NCI-H82 treated with DMSO at 0.1 percent for 48 hours (cell line): ENCODE results near the gene ACTN3.
A peak's percentile ranks its signal among the peaks of the same experiment; 100 is the strongest.
"Not testable (repeated sequence)": the region's sequence is repeated elsewhere in the genome, so short reads cannot be mapped to it uniquely, and the experiment has no call there.

Experiments used
- DNase-seq: peaks from one replicate; lab custom pipeline; 2025; ENCODE audit not compliant: unreplicated experiment; lab: John Stamatoyannopoulos, UW

Gene ACTN3

DNA sequence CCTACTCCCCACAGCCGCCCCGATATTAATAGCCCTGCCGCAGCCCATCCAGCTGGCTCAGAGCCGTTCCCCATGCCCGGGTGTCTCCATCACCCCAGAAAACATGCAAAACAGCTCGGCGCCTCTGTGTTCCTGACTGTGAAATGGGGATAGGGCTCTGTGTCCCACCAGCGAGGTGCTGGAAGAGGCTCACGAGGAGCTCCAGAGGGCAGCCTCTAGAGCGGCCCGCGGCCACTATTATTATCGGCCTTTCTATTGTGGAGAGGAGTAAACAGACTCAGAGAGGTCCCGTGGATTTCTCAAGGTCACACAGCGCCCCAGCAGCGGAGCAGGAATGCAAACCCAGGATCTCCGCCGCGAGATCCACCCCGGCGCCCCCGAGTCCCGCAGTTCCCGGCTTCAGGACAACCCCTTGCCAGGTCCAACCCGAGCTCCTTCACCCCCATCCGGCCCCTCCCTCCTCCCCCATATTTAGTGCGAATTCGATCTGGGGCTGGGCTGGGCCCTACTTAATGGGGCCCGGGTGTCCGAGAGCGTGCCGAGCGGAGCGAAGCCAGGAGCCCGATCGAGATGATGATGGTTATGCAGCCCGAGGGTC, at the start of gene ACTN3:
Gene ACTN3, plus strand, starts transcription at position 536 of the 598 bp plus-strand sequence. Its CDS starts 35 bp downstream, at position 571.
- no peak for DNase-seq

DNA sequence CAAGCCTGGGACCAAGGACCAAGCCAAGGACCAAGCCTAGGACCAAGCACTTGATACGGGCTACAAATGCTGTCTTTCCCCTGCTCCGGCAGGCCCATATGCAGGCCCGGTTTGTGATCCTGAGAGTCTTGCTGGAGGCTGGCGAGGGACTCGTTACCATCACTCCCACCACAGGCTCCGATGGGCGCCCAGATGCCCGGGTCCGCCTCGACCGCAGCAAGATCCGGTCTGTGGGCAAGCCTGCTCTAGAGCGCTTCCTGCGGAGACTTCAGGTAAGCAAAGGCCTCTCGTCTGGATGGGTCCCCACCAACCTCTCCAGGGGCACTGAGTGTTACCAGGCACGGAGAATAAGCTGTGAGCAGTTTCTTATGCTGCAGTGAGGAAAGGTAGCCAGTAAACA, 49.5 kb upstream of the ACTN3 start:
- no peak for DNase-seq

DNA sequence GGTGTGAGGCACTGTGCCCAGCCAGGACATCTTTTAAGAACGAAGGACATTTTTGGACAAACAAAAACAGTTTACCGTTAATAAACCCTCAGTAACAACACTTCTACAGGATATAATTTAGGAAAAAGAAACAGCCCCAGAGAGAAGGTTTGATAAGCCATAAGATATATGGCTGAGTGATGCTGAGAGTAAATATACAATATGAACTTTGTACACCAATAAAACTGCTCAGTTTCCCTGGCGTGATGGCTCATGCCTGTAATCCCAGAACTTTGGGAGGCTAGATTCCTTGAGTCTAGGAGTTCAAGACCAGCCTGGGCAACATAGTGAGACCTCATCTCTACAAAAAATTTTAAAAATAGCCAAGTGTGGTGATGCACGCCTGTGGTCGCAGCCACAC, 48.2 kb upstream of the ACTN3 start:
- DNase-seq, result no peak

DNA sequence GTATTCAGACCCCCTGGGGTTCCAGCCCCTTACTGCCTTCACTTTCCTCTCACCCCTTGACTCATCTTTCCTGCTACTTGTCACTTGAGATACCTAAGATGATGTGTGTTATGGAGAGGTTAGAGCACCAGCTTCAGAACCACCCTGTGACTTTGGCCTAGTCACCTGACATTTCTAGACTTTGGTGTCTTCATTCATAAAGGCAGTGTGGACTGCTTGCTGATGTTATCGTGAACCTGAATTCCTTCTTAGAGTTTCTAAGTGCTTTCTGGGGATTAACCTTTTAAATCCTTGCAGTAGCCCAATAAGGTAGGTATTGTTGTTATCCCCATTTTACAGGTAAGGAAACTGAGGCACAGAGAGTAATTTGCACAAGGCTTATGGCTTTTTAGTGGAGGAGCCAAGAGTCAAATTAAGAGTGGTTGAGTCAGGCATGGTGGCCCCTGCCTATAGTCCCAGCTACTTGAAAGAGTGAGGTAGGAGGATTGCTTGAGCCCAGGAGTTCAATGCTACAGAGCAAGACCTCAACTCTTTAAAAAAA, 41.4 kb upstream of the ACTN3 start:
- DNase-seq, result no peak

DNA sequence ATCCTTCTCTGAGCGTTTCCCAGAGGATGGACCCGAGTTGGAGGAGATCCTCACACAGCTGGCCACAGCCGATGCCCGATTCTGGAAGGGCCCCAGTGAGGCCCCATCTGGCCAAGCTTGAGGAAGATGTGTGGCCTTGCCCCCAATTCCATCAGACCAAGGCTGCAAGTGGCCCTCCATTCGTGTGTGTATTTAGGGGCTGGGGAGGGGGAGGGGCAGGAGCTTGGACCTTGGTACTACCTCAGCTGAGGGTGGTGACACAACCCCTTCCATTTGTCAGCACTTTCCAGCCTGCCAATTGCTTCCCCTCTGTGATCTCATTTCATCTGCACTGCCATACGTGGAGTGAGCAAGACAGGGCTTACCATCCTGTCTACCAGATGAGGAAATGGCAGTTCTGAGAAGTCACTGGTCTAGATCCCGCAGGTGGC, 37.6 kb upstream of the ACTN3 start:
- DNase-seq, result no peak

DNA sequence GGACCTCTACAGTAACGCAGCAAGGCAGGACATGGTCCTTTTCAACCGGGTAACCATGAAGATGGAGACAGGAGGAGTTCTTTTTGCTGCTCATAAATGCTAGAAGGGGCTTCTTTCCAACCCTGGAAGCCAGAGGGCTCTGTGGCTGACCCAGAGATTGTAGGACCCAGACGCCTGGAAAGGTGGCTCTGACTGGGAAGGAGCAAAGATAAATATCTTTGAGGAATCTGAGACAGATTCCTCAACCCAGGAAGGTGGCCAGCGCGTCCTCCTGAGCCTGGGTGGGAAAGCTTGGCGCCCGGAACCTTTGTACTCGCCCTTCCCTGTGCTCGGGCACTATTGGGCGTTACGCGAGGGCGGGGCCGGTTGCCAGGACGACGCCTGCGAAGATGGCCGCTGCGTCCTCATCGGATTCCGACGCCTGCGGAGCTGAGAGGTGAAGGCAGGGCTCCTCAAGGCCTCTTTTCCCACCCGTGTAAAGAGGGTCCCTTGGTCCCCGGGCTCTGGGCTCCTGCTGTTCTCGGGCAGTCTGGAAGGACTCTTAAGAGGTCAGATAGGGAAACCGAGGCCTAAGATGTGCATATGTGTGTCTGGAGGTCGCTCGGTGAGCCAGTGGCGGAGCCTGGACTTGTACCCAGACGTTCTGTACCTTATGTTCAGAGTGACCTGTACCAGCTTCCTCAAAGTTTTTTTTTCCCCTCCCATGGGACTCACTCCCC, 36.3 kb upstream of the ACTN3 start, which contains the start of gene BBS1:
Gene BBS1, plus strand, starts transcription at position 365 of the 719 bp plus-strand sequence. Its CDS starts 25 bp downstream, at position 390.
- DNase-seq, result peak; percentile 9

DNA sequence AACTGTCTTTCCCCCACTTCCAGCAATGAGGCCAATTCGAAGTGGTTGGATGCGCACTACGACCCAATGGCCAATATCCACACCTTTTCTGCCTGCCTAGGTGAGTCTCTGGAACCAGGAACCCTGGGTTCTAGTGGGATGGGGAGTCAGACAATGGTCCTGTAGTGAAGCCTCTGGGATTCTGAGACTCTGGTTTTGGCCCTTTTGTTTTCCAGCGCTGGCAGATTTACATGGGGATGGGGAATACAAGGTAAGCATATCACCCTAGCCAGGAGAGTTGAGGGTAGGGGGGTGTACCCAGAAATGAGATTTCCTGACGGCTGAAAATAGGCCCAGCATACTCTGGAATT, 35.7 kb upstream of the ACTN3 start:
- no peak for DNase-seq

DNA sequence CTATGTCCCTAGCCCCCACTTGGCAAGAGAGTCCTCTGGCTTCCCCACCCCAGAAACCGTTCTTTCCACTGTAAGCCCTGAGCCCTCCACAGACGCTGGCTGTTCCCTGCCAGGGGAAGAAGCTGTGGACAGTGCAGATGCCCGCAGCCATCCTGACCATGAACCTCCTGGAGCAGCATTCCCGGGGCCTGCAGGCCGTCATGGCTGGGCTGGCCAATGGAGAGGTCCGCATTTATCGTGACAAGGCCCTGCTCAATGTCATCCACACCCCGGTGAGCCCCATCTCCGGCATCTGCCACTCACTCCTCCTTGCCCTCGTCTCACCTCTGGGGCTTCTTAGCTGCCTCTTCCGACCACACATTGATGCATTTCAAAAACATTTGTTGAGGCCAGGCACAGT, 23.1 kb upstream of the ACTN3 start:
- DNase-seq, result no peak

DNA sequence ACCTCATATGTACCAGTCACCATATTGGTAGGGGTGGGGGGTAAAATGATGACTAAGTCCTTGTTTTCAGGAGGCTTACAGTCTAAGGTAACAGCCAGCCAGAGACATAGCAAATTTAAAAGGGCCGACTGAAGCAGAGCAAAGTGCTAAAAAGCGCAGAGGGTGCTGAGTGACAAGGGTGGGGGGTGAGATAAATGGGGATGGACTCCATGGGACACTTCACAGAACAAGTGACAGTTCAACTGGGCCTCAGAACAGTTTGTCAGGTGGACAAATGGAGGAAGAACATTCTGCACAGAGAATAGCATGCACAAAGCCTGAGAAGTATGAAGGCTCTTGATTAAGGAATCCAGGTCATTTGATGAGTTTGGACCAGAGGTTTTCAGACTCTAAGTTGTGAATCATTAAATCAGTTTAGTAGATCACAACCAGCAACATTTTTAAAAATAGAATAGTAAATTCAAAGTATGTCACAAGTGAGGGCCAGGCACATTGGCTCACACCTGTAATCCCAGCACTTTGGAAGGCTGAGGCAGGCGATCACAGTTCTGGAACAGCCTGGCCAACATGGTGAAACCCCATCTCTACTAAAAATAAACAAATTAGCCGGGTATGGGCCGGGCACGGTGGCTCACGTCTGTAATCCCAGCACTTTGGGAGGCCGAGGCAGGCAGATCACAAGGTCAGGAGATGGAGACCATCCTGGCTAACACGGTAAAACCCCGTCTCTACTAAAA, 22.2 kb upstream of the ACTN3 start:
- DNase-seq, result no peak

DNA sequence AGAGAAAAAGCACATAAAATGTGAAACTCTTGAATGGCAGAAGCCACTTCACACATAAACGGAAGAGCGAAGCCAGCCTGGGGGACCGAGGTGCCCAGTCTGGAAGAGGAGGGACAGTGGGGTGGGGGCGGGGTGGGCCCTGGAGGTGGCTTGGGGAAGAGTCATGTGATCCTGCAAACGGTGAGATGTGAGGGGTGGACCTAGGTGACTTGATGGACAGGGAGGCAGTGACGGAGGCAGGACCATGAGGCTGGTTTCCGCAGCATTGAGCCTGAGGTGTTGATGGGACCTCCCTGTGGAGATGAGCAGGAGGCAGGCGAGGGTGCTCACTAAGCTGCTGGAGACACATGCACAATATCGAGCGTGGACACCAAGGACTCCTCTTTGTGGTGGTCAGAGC, 17.6 kb upstream of the ACTN3 start:
- no peak for DNase-seq

DNA sequence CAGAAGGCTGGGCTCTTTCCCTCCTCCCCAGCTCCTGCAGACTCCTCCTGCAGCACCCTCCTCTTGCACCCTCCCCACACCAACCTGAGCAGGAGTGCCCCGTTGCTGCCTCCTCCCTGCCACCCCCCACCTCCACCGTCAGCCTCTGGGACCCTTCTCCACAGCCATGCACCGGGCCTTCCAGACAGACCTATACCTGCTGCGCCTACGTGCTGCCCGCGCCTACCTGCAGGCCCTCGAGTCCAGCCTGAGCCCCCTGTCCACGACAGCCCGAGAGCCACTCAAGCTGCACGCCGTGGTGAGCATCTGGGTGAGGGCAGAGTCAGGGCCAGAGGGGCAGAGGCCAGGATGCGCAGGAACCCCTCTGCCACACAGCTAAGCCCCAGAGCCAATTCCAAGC, 17.0 kb upstream of the ACTN3 start:
- no peak for DNase-seq

DNA sequence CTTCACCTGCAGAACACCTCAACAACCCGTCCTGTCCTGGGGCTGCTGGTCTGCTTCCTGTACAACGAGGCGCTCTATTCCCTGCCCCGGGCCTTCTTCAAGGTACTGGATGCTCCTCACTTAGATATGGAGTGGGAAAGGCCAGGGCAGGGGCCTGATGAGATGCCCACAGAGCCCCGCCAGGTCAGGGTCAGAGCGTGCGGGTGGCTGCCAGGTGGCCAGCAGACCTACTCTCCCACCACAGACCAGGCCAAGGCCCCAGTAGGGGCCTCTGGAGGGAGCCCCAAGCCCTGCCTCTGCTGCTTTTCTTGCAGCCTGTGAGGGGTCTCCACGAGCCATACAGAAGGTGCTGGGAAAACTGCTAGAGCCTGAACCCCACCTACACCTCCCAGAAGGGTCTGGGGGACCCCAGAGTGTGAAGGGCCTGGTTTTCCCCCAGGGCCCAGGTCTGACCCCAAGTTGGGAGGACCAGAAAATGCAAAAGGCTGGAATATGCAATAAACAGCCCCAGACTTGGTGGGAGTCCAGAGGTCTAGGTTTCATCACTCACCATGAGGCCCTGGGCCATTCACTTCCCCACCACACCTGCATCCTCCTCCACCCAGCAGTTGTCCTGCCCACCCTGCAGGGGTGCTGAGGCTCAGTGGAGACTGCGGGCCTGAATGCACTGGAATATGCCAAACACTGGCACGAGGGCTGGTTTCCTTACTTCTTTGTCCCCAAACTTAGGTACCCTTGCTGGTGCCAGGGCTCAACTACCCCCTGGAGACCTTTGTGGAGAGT, 15.6 kb upstream of the ACTN3 start:
- no peak for DNase-seq

DNA sequence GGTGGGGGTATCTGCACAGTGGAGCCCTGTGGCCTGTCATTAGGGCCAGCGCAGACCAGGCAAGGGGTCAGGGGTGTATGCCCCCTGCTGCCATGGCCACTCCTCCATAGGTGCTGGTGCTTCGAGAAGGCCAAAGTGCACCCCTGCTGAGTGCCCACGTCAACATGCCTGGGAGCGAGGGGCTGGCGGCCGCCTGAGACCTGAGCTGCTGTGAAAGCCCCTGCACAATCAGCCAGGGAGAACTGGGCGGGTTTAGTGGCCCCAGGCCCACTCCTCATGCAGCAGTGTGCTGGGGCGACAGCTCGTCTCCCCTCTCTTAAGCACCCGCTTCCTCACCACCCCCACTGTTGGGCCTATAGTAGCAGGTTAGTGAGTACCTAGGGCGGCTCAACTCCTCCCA, 14.9 kb upstream of the ACTN3 start:
- no peak for DNase-seq

DNA sequence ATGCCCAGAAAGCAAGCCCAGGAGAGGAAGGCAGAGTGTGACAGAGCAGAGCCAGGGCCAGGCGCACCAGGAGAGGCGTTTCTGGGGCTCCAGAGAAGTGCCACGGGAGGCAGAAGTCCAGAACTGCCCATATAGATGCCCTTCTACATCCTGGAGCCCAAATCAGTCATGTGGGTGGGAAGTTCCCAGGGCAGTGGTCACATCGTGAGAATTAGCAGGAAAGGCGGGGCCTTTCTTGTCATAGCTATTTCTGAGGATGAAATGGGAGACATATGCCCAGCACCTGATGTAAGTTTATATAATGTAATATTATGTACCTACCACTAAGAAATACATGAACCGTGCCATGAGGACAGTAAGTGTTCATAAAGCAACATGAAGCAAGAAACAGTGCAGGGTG, 13.9 kb upstream of the ACTN3 start:
- DNase-seq, result no peak

DNA sequence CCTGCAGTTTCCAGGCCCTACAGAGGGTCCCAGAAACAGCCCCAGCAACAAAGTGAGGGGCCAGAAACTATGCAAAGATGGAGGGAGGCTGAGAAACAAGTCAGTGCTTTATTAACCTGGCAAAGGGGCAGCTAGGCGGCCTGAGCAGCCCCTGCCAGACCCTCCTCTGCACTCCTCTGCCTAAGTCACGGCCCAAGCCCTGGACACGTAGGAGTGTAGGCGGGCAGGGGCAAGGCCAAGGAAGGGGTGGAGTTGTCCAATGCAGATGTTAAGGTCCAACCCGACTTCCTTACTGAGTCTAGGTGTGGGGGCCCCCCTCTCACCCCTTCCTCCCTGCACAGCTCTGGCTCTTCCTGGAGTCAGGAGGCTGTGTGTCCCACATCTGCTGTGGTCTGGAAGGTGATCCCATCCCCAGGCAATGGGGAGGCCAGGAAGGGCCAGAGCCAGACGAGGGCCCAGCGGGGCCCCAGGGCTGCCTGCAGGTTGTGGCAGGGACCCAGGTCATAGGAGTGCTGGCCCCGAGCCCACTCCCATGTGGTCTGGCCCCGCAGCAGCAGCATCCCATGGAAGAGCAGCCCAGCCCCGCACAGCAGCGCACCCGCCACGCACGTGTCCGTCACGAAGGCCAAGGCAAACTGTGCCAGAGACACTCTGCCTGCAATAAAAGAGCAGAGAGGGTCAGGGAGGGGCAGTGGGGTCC, 7.4 kb upstream of the ACTN3 start:
- DNase-seq, result no peak

DNA sequence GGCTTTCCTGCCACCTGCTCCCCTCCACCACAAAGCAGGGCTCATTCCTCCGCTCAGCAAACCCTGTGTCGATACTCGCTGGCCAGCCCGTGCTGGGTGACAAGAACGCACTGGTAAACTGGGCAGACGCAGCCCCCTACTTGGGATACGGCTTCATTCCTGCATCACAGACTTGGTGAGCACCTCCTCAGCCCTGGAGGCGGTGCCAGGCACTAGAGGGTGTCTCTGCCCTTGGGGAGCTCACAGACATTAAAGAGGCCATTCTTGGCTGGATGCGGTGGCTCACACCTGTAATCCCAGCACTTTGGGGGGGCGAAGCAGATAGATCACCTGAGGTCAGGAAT, 6.9 kb upstream of the ACTN3 start:
- DNase-seq, result no peak

DNA sequence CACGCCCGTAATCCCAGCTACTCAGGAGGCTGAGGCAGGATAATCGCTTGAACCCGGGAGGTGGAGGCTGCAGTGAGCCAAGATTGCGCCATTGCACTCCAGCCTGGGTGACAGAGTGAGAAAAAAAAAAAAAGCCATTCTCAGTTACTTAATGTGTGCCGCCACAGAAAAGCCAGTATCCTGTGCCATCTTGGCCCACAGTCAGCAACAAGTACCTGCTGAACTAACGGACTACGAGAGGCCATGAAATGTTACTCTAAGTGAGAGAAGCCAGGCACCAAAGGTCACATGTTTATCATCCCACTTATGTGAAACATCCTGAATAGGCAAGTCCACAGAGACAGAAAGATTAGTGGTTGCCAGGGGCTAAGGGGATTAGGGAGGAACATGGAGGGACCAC, 6.1 kb upstream of the ACTN3 start:
- not testable (repeated sequence) for DNase-seq

DNA sequence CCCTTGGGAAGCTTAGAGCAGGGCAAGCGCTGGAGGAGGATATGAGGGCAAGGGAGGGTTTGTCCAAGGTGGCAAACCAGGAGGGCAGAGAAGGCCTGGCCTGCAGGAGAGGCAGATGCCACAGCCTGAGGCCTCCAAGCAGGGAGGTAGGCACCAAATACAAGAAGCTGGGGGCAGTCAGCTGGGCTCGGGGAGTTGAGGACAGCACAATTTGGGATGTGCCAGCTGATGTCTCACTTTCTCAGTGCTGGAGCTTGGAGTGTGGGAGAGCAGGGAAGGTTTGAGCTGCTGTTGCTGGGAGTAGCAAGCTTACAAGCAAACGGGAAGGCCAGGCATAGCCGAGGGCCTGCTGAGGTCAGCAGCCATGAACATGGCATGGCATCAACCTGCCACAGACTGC, 4.8 kb upstream of the ACTN3 start:
- no peak for DNase-seq

DNA sequence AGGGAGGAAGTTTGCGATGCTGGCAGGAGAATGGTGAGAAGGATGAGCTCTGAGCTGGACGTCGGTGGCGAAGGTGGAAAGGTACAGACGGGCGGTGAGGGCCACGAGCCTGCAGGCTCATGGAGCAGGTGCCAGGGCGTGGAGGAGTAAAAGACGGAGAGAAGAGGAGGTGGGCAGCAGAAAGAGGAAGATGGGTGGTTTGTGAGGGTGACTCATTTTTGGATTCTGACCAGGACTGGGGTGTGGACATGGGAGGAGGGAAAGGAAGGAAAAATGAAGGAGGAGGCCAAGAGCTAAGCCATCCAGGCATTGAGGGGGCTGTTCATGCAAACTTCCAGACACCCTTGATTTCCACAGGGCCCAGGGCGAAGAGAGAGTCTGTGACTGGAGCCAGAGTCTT, 4.3 kb upstream of the ACTN3 start:
- DNase-seq, result no peak

DNA sequence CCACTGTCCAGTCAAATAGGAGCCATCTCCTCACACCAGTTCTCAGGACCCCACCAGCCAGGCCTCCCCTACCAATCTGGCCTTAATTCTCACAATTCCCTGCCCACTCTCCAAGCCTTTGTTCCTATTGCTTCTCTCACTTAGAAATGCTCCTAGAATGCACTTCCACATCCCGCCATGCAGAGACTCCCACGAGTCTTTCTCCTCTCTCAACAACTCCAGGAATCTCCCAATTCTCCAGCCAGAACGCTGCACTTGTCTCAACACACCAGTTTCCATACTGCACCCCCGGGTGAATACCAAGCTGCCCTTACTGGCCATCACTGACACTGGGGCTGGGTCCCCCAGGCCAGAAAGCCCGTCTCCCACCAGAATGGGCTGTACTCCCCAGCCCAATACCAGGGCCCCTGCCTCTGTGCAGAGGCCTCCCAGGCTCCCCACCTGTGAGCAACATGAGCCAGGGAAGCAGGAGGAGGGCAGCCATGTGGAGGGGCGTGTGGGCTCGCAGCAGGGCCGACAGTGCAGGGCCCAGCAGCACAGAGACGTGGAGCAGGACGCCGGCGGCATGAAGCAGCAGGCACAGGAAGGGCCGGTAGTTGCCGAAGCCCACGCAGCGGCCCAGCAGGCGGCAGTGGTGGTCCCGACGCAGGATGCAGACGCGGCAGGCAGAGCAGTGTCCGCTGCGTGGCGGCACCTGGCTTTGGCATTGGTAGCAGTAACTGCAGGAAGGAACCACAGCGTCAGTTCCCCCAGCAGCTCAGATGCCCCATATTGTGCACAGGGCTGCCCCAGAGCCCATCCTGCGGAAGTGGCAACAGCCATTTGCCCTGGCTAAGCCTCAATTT, 3.2 kb upstream of the ACTN3 start:
- peak; percentile 4 for DNase-seq
